GM18873 (cell line): ENCODE results near the gene CCDC74B.
"Not testable (repeated sequence)": the region's sequence is repeated elsewhere in the genome, so short reads cannot be mapped to it uniquely, and the experiment has no call there.

Experiments used
- ATAC-seq: cut with Tn5 transposase; IDR thresholded peaks from one replicate; pipeline ENCODE4 v1.9.1; 2021; ENCODE audit warnings: mild to moderate bottlenecking, moderate library complexity, moderate number of reproducible peaks; ENCODE audit not compliant: unreplicated experiment, low FRiP score

The CCDC74B gene

GRCh38 chr2:130169163-130169562 lies 24.3 kb upstream of the CCDC74B start:
- ATAC-seq = not testable (repeated sequence)

DNA sequence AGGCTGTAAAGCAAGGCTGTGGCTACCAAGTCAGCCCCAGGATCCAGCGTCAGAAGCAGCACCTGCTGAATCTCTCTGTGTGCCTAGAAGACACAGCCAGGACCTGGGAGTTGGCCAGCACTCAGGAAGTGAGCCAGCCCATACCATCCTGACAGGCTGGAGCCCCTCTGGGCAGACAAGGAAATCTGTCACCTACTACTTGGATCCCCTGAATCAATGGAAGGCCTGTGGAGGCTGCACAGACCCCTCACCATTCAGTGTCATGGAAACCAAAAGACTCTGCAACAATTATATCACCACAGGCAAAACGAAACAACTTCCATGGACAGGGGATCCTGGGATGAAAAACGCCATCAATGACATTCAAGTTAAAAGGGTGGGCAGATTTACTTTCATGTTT lies 21.7 kb upstream of the CCDC74B start:
- ATAC-seq = not testable (repeated sequence)

- ATAC-seq = no peak
These were observed 20.5 kb upstream of the CCDC74B start for GRCh38 chr2:130165293-130166016.

DNA sequence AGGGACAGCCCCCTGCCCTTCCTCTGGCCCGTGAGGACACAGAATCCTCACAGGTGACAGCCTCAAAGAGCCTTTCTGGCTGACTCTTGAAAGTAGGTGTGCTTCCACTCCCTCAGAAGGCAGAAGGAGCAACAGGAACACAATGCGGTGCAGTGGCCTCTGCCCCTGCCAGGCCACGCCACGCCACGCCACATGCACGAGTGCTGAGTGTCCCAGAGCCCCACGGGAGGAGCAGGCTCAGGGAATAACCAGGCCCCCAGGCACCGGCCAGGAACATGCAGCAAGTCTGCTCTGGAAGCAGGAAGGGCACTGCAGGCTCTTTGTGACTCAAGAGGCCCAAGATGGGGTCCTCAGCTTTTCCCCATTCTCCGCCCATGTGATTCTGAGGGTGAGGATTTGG lies 18.1 kb upstream of the CCDC74B start:
- no peak for ATAC-seq

DNA sequence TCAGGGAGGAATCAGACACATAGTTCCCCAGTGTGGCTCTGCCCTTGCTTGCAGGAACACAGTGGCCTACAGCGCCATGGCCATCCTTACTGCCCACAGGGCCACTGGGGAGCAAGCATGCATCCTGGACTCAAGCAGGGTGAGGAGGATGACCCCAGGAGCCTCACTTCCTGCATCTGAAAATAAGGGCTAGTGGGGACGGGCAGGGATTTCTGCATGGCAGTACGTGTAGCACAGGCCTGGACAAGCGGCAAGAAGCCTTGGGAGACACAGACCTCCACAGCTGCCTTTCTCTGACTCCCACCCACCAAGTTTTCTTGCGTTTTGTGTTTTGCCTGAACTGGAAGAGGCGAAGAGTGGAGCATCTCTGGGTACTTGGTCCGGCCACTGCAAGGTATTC lies 17.6 kb upstream of the CCDC74B start:
- ATAC-seq = not testable (repeated sequence)

GRCh38 chr2:130160838-130161705 lies 16.2 kb upstream of the CCDC74B start:
- ATAC-seq = not testable (repeated sequence)

DNA sequence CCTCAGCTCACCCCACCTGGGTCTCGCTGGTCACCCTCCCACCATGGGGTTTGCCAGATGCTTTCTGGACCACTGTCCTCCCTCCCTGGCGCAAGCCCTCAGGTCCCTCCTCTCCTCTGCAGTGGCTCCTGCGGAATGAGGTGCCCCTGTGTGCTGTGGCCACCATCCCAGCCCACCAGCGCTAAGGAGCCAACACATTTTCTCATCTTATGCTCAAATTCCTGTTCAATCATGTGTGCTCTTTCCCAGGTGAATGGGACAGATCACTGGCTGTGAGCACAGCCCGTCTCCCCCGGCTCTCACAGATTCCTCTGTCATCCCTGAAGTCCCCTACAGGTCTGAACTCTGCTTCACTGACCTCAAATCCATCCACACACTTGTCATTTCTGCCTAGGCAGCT lies 15.2 kb upstream of the CCDC74B start:
- ATAC-seq = no peak

GRCh38 chr2:130159376-130159775 lies 14.5 kb upstream of the CCDC74B start:
- ATAC-seq = not testable (repeated sequence)

DNA sequence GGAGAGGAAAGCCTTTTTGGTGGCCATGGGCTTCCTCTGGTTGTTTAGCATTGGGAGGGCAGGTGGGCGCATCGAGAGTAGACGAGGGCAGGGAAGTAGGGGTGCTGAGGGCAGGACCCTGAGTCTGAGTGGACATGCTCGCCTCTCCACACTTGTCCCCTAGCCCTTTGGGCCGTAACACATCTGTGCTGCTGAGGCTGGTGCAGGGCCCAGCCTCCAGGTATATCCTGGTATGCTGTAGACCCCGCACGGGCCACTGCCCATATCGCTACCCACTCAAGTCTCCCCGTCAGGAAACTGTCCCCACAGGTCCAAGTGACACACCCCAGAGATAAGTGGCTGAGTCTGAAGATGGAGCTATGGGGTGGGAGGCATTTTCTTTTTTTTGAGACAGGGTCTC lies 13.7 kb upstream of the CCDC74B start:
- no peak for ATAC-seq

- peak; percentile 91 for ATAC-seq
These were observed 13.1 kb upstream of the CCDC74B start for GRCh38 chr2:130157825-130158514.

DNA sequence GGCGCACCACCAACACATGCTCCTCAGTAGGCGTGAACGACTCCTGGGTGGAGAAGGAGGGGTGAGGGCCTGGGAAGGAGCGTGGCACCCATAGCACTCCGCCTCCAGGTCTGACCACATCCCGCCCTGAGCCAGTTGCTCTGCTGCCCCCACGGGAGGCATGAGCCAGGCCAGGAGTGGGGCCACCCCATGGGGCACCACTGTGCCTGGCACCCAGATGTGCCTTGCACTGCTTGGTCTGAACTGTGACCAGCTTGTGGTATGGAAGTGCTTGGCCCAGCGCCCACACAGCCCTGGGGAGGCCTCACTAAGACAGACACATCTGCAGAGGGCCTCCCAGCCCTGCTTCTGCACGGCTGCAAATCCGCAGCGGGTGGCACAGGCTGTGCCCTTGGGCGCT lies 12.4 kb upstream of the CCDC74B start:
- peak; percentile 37 for ATAC-seq

- no peak for ATAC-seq
These were observed 11.7 kb upstream of the CCDC74B start for GRCh38 chr2:130156624-130157004.

DNA sequence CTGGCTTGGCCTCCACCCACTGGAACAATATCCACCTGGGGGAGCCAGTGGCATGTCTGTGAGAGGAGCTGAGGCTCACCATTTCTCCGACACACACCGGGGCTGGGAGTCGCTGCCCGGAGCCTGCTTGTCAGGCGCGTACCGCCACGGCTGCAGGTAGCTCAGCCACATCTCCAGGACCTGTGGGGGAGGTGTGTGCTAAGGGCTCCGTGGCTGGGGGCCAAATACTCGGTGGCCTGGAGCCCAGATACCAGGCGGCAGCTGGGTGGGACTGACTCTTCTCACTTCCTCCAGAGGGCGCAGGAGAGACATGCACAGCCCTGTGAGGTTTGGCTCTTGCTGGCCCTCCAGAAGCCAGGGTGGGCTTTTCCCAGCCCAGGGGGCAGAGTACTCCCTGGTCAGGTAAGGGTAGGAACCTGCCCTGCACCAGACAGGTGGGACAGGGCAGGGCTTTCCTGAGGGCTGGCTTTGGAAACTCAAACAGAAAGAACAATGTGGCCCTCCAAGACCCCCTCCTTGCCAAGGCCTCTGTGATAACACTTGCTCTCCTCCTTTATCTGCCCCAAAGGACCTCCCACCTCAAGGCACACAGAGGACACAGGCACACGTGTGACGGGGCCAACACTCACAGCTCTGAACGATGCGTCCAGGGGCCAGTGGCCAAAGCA lies 11.2 kb upstream of the CCDC74B start:
- ATAC-seq = not testable (repeated sequence)

- ATAC-seq = no peak
These were observed 10.2 kb upstream of the CCDC74B start for GRCh38 chr2:130154773-130155765.

- ATAC-seq = not testable (repeated sequence)
These were observed 9.5 kb upstream of the CCDC74B start for GRCh38 chr2:130154423-130154770.

DNA sequence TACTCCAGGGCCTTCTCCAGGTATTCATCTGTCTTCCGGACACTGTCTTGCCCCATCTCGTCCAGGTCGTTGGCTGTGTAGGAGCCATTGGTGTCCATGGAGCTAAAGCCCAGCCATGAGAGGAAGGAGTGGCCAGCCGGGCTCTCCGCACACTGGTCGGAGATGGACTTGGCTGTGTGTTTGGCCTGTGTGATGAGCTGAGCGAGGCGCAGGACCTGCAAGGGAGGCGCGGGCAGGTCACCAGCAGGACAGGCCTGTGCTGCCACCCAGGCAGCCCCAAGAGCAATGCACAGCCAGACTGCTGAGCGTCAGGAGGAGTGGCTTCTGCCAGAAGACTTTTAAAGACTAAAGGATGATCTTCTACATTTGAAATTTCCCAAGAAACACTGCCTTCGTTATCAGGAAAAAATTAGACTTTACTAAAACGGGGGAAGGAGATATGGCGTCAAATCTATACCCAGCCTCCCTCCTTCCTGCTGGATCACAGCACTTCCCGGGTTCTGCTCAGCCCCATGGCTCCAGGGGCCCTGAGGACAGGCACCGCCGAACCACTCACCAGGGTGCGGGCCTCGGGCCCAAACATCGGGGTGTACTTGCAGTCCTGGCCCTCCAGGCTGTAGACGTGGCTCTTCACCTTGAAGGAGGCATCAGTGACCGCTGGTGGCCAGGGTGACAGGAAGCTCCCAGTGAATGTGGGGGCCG lies 9.0 kb upstream of the CCDC74B start:
- ATAC-seq = not testable (repeated sequence)

- ATAC-seq = no peak
These were observed 8.1 kb upstream of the CCDC74B start for GRCh38 chr2:130152816-130153595.
